GM23338 (cell line): ENCODE measurements around the gene PADI1. TPM values are rescaled to one million over a fixed set of nuclear protein-coding genes. Genes with fewer than 3 reads are reported as not detected.

Experiments
- ATAC-seq: fragments of 200-7000 bp; cut with Tn5 transposase; 3 replicates; pipeline ENCODE4 v1.9.1; 2020
- DNase-seq: peaks from one replicate; pipeline ENCODE4 v3.0.0-alpha.2; 2015; ENCODE audit warnings: low spot score
- H2AFZ ChIP-seq: fragments of 200-600 bp; sonication (generic); 2 replicates; pipeline ENCODE4 v1.8.0; 2016; ENCODE audit warnings: antibody characterized with exemption, mild to moderate bottlenecking, moderate library complexity
- H3F3A ChIP-seq: fragments of 200-600 bp; sonication (generic); replicated peaks from 2 replicates; pipeline ENCODE4 v1.8.0; 2017; ENCODE audit warnings: antibody characterized with exemption, mixed run types, low read depth
- H3K27ac ChIP-seq: fragments of 200-600 bp; sonication (generic); 2 replicates; pipeline ENCODE4 v1.6.1; 2016; ENCODE audit warnings: low read depth
- H3K27me3 ChIP-seq: fragments of 200-600 bp; sonication (generic); 2 replicates; pipeline ENCODE4 v1.8.0; 2016; ENCODE audit warnings: mild to moderate bottlenecking, mixed run types, moderate library complexity; ENCODE audit not compliant: insufficient read depth
- H3K36me3 ChIP-seq: fragments of 200-600 bp; sonication (generic); 2 replicates; pipeline ENCODE4 v1.8.0; 2016; ENCODE audit warnings: mild to moderate bottlenecking; ENCODE audit not compliant: insufficient read depth
- H3K4me1 ChIP-seq: fragments of 200-600 bp; sonication (generic); 2 replicates; pipeline ENCODE4 v1.8.0; 2016; ENCODE audit warnings: mild to moderate bottlenecking, moderate library complexity; ENCODE audit not compliant: insufficient read depth
- H3K4me2 ChIP-seq: fragments of 200-600 bp; sonication (generic); 2 replicates; pipeline ENCODE4 v1.7.1; 2017; ENCODE audit warnings: mixed run types
- H3K4me3 ChIP-seq: fragments of 200-600 bp; sonication (generic); 2 replicates; pipeline ENCODE4 v1.6.1; 2016; ENCODE audit warnings: mixed run types
- H3K79me2 ChIP-seq: fragments of 200-600 bp; sonication (generic); replicated peaks from 2 replicates; pipeline ENCODE4 v1.8.0; 2017; ENCODE audit warnings: mild to moderate bottlenecking; ENCODE audit not compliant: insufficient read depth
- H3K9me2 ChIP-seq: fragments of 200-600 bp; sonication (generic); 2 replicates; pipeline ENCODE4 v1.8.0; 2017; ENCODE audit not compliant: insufficient read depth
- H4K20me1 ChIP-seq: fragments of 200-600 bp; sonication (generic); replicated peaks from 2 replicates; pipeline ENCODE4 v1.8.0; 2017; ENCODE audit warnings: mild to moderate bottlenecking; ENCODE audit not compliant: insufficient read depth
- H3K27ac Mint-ChIP-seq: 2 replicates; pipeline ENCODE4 v1.8.0; 2020; ENCODE audit warnings: inconsistent platforms, mild to moderate bottlenecking, moderate library complexity, mixed read lengths
- H3K27me3 Mint-ChIP-seq: 3 replicates; pipeline ENCODE4 v1.8.0; 2022; ENCODE audit warnings: low read depth, mild to moderate bottlenecking, moderate library complexity, mixed read lengths, inconsistent platforms; ENCODE audit not compliant: insufficient read depth, poor library complexity
- H3K36me3 Mint-ChIP-seq: 3 replicates; pipeline ENCODE4 v1.8.0; 2021; ENCODE audit warnings: low read depth, mild to moderate bottlenecking, inconsistent platforms, moderate library complexity, mixed read lengths
- H3K4me1 Mint-ChIP-seq: 3 replicates; pipeline ENCODE4 v1.8.0; 2020; ENCODE audit warnings: mild to moderate bottlenecking, inconsistent platforms, mixed read lengths
- H3K4me3 Mint-ChIP-seq: 3 replicates; pipeline ENCODE4 v1.8.0; 2021; ENCODE audit warnings: moderate library complexity, mild to moderate bottlenecking, inconsistent platforms, mixed read lengths
- H3K9me3 Mint-ChIP-seq: 3 replicates; pipeline ENCODE4 v1.8.0; 2020; ENCODE audit warnings: moderate library complexity, mild to moderate bottlenecking, inconsistent platforms, mixed read lengths
- CREB1 ChIP-seq: fragments of 250-450 bp; sonication (Bioruptor Pico); IDR thresholded peaks from 2 replicates; pipeline ENCODE4 v1.5.0; 2020; ENCODE audit warnings: low read depth, mild to moderate bottlenecking, moderate library complexity
- EZH2 ChIP-seq: fragments of 200-600 bp; sonication (generic); IDR thresholded peaks from one replicate; pipeline ENCODE4 v1.8.0; 2017; ENCODE audit warnings: antibody characterized with exemption, mild to moderate bottlenecking, low read depth; ENCODE audit not compliant: unreplicated experiment
- EZH2phosphoT487 ChIP-seq: fragments of 200-600 bp; sonication (generic); IDR thresholded peaks from one replicate; pipeline ENCODE4 v1.8.1; 2018; ENCODE audit warnings: antibody characterized with exemption; ENCODE audit not compliant: unreplicated experiment
- JUNB ChIP-seq: IDR thresholded peaks from one replicate; pipeline ENCODE4 v1.6.1; 2016; ENCODE audit warnings: antibody characterized with exemption; ENCODE audit not compliant: unreplicated experiment
- NANOG ChIP-seq: IDR thresholded peaks from 2 replicates; pipeline ENCODE4 v1.6.1; 2016; ENCODE audit warnings: antibody characterized with exemption, borderline replicate concordance
- POLR2AphosphoS5 ChIP-seq: IDR thresholded peaks from 2 replicates; pipeline ENCODE4 v1.6.1; 2016; ENCODE audit warnings: antibody characterized with exemption, low read depth
- STAT1 ChIP-seq: IDR thresholded peaks from one replicate; pipeline ENCODE4 v1.6.1; 2016; ENCODE audit warnings: antibody characterized with exemption; ENCODE audit not compliant: unreplicated experiment
- ZNF114 ChIP-seq: fragments of 250-450 bp; sonication (Bioruptor Pico); IDR thresholded peaks from 2 replicates; pipeline ENCODE4 v1.5.0; 2020; ENCODE audit warnings: mild to moderate bottlenecking, moderate library complexity
- polyA plus RNA-seq: library from polyadenylated mRNA; unstranded; fragments of >200 nt; fragmentation: Nextera tagmentation; extraction: Ambion mirVana; gene quantifications from 2 replicates; pipeline ENCODE4 v1.2.1, GENCODE V29; 2016
- total RNA-seq: library from RNA; depleted of rRNA; stranded (reverse); fragments of >200 nt; shearing (Covaris generic); gene quantifications from 2 replicates; pipeline ENCODE4 v1.2.3, GENCODE V29; 2014
- TF ChIP-seq, protein P1 (sequence below): IDR thresholded peaks from 2 replicates; pipeline ENCODE4 v1.6.1; 2016; ENCODE audit warnings: antibody characterized with exemption
- TF ChIP-seq, protein P2 (sequence below): IDR thresholded peaks from one replicate; pipeline ENCODE4 v1.6.1; 2018; ENCODE audit warnings: antibody characterized with exemption; ENCODE audit not compliant: unreplicated experiment
- TF ChIP-seq, protein P3 (sequence below): fragments of 250-450 bp; sonication (Bioruptor Pico); IDR thresholded peaks from 2 replicates; pipeline ENCODE4 v1.5.0; 2020; ENCODE audit warnings: mild to moderate bottlenecking, moderate library complexity

Gene PADI1
- total and polyA plus RNA-seq, 2 experiments from 2014 or later = 0.26 to 0.28 TPM

DNA sequence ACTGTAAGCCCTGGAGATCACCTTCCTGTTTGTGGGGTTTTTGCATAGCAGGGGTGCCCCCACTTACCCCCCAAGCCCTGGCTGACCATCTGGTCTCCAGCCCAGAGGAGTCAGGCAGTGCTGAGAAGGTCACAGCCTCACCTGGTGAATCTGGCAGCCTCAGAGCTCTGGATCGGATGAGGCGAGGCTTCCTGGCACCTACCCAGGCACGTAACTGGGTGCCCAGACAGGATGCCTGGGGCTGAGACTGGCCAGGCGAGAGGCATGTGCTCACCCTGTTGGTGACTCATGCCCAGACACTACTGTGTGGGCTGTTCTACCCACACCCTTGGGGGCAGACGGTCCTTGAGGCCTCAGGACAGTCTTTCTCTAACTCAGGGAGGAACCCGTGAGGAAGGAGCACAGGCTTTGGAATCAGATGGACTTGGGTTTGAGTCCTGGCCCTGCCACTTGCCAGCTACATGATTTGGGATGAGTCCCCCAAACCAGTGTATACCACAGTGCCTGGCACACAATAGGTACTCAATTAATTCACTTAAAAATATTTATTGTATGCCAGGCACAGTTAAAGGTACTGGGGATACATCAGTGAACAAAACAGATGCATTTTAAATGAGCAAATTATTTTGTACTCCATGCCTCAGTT lies 28.9 kb downstream of the PADI1 start (continued):
- TF ChIP-seq ZNF114 (CRISPR knock-in tag) (no peak), JUNB (no peak), POLR2AphosphoS5 (no peak), STAT1 (no peak), CREB1 (CRISPR knock-in tag) (no peak), EZH2 (no peak)
- TF ChIP-seq, protein P1, sequence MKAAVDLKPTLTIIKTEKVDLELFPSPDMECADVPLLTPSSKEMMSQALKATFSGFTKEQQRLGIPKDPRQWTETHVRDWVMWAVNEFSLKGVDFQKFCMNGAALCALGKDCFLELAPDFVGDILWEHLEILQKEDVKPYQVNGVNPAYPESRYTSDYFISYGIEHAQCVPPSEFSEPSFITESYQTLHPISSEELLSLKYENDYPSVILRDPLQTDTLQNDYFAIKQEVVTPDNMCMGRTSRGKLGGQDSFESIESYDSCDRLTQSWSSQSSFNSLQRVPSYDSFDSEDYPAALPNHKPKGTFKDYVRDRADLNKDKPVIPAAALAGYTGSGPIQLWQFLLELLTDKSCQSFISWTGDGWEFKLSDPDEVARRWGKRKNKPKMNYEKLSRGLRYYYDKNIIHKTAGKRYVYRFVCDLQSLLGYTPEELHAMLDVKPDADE = no peak

DNA sequence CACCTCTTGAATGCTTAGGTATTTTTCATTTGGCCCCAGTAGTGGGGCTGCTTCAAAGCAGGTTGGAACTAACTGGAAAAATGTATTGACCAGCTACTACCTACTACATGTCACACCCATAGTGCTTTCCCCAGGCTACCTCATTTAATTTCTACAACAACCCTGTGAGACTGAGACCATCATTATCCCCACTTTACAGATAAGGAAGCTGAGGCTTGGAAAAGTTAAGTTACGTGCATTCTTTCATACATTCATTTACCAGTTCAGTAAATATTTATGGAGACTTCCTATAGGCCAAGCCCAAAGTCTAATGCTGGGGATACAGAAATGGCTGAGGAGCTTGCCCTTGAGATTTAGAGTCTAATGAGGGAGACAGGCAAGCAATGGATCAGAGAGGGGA lies 29.5 kb downstream of the PADI1 start:
- H3K27ac ChIP-seq = no peak overlapping the region
- H3K4me1 ChIP-seq = 0 out of 2 replicates have a peak, but pooled peaks cover 6% of the 10 kb centered on the region
- H3K27ac Mint-ChIP-seq = no peak overlapping the region
- no peaks in the 10 kb centered on the region for H3K36me3 Mint-ChIP-seq
- peaks cover 5% of the 10 kb centered on the region for H3K4me1 Mint-ChIP-seq
- DNase-seq (no peak), ATAC-seq (no peak)
- no peaks in the 10 kb centered on the region for H3K79me2 ChIP-seq
- H3F3A ChIP-seq = no peaks in the 10 kb centered on the region
- no peak overlapping the region for H2AFZ ChIP-seq
- peaks cover 30% of the 10 kb centered on the region for H3K27me3 Mint-ChIP-seq
- H3K9me2 ChIP-seq = no peaks in the 10 kb centered on the region
- no peak overlapping the region for H3K4me2 ChIP-seq
- H3K4me3 Mint-ChIP-seq = no peak overlapping the region
- no peaks in the 10 kb centered on the region for H3K9me3 Mint-ChIP-seq
- H3K36me3 ChIP-seq = no peaks in the 10 kb centered on the region
- no peak overlapping the region for H3K4me3 ChIP-seq
- no peaks in the 10 kb centered on the region for H3K27me3 ChIP-seq
- no peak for TF ChIP-seq EZH2
- TF ChIP-seq, protein P2, sequence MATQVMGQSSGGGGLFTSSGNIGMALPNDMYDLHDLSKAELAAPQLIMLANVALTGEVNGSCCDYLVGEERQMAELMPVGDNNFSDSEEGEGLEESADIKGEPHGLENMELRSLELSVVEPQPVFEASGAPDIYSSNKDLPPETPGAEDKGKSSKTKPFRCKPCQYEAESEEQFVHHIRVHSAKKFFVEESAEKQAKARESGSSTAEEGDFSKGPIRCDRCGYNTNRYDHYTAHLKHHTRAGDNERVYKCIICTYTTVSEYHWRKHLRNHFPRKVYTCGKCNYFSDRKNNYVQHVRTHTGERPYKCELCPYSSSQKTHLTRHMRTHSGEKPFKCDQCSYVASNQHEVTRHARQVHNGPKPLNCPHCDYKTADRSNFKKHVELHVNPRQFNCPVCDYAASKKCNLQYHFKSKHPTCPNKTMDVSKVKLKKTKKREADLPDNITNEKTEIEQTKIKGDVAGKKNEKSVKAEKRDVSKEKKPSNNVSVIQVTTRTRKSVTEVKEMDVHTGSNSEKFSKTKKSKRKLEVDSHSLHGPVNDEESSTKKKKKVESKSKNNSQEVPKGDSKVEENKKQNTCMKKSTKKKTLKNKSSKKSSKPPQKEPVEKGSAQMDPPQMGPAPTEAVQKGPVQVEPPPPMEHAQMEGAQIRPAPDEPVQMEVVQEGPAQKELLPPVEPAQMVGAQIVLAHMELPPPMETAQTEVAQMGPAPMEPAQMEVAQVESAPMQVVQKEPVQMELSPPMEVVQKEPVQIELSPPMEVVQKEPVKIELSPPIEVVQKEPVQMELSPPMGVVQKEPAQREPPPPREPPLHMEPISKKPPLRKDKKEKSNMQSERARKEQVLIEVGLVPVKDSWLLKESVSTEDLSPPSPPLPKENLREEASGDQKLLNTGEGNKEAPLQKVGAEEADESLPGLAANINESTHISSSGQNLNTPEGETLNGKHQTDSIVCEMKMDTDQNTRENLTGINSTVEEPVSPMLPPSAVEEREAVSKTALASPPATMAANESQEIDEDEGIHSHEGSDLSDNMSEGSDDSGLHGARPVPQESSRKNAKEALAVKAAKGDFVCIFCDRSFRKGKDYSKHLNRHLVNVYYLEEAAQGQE = no peak
- TF ChIP-seq NANOG = no peak
- TF ChIP-seq, protein P3, sequence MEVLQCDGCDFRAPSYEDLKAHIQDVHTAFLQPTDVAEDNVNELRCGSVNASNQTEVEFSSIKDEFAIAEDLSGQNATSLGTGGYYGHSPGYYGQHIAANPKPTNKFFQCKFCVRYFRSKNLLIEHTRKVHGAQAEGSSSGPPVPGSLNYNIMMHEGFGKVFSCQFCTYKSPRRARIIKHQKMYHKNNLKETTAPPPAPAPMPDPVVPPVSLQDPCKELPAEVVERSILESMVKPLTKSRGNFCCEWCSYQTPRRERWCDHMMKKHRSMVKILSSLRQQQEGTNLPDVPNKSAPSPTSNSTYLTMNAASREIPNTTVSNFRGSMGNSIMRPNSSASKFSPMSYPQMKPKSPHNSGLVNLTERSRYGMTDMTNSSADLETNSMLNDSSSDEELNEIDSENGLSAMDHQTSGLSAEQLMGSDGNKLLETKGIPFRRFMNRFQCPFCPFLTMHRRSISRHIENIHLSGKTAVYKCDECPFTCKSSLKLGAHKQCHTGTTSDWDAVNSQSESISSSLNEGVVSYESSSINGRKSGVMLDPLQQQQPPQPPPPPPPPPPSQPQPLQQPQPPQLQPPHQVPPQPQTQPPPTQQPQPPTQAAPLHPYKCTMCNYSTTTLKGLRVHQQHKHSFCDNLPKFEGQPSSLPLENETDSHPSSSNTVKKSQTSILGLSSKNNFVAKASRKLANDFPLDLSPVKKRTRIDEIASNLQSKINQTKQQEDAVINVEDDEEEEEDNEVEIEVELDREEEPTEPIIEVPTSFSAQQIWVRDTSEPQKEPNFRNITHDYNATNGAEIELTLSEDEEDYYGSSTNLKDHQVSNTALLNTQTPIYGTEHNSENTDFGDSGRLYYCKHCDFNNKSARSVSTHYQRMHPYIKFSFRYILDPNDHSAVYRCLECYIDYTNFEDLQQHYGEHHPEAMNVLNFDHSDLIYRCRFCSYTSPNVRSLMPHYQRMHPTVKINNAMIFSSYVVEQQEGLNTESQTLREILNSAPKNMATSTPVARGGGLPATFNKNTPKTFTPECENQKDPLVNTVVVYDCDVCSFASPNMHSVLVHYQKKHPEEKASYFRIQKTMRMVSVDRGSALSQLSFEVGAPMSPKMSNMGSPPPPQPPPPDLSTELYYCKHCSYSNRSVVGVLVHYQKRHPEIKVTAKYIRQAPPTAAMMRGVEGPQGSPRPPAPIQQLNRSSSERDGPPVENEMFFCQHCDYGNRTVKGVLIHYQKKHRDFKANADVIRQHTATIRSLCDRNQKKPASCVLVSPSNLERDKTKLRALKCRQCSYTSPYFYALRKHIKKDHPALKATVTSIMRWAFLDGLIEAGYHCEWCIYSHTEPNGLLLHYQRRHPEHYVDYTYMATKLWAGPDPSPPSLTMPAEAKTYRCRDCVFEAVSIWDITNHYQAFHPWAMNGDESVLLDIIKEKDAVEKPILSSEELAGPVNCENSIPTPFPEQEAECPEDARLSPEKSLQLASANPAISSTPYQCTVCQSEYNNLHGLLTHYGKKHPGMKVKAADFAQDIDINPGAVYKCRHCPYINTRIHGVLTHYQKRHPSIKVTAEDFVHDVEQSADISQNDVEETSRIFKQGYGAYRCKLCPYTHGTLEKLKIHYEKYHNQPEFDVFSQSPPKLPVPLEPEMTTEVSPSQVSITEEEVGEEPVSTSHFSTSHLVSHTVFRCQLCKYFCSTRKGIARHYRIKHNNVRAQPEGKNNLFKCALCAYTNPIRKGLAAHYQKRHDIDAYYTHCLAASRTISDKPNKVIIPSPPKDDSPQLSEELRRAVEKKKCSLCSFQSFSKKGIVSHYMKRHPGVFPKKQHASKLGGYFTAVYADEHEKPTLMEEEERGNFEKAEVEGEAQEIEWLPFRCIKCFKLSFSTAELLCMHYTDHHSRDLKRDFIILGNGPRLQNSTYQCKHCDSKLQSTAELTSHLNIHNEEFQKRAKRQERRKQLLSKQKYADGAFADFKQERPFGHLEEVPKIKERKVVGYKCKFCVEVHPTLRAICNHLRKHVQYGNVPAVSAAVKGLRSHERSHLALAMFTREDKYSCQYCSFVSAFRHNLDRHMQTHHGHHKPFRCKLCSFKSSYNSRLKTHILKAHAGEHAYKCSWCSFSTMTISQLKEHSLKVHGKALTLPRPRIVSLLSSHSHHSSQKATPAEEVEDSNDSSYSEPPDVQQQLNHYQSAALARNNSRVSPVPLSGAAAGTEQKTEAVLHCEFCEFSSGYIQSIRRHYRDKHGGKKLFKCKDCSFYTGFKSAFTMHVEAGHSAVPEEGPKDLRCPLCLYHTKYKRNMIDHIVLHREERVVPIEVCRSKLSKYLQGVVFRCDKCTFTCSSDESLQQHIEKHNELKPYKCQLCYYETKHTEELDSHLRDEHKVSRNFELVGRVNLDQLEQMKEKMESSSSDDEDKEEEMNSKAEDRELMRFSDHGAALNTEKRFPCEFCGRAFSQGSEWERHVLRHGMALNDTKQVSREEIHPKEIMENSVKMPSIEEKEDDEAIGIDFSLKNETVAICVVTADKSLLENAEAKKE (CRISPR knock-in tag) = no peak
- TF ChIP-seq STAT1 = no peak
- no peak for TF ChIP-seq JUNB
- TF ChIP-seq, protein P1 = no peak
- TF ChIP-seq ZNF114 (CRISPR knock-in tag) = no peak
- TF ChIP-seq EZH2phosphoT487 = no peak
- H4K20me1 ChIP-seq = no peaks in the 10 kb centered on the region
